Measurements from ENCODE around the gene TRPV3.
"Not testable (repeated sequence)": the region's sequence is repeated elsewhere in the genome, so short reads cannot be mapped to it uniquely, and the experiment has no call there.

Gene TRPV3

GRCh38 chr17:3573246-3574100 lies 15.9 kb upstream of the TRPV3 start:
- DNase-seq, result no peak

GRCh38 chr17:3572231-3572630 lies 14.6 kb upstream of the TRPV3 start:
- no peak for DNase-seq

GRCh38 chr17:3571043-3571900 lies 13.7 kb upstream of the TRPV3 start:
- DNase-seq, result no peak

- no peak for DNase-seq
Measured at GRCh38 chr17:3569534-3570137, 12.0 kb upstream of the TRPV3 start.

- DNase-seq, result no peak
Measured at GRCh38 chr17:3566551-3566950, 8.9 kb upstream of the TRPV3 start.

- DNase-seq, result no peak
Measured at GRCh38 chr17:3565143-3565542, 7.5 kb upstream of the TRPV3 start.

- DNase-seq, result not testable (repeated sequence)
Measured at GRCh38 chr17:3564241-3564640, 6.6 kb upstream of the TRPV3 start.

GRCh38 chr17:3559270-3559645 lies 1.6 kb upstream of the TRPV3 start:
- DNase-seq, result no peak

- DNase-seq, result no peak
Measured at GRCh38 chr17:3558603-3559269, 1.1 kb upstream of the TRPV3 start.

GRCh38 chr17:3556916-3557767 lies 470 bp downstream of the TRPV3 start:
- DNase-seq, result no peak

GRCh38 chr17:3556239-3556915 lies 1.2 kb downstream of the TRPV3 start:
- no peak for DNase-seq

- DNase-seq, result no peak
Measured at GRCh38 chr17:3555189-3555796, 2.3 kb downstream of the TRPV3 start.

- DNase-seq, result no peak
Measured at GRCh38 chr17:3554440-3554839, 3.2 kb downstream of the TRPV3 start.

GRCh38 chr17:3553419-3554401 lies 3.9 kb downstream of the TRPV3 start:
- no peak for DNase-seq

GRCh38 chr17:3552916-3553315 lies 4.7 kb downstream of the TRPV3 start:
- DNase-seq, result no peak

- no peak for DNase-seq
Measured at GRCh38 chr17:3551189-3551588, 6.4 kb downstream of the TRPV3 start.

- DNase-seq, result no peak
Measured at GRCh38 chr17:3549610-3550162, 7.9 kb downstream of the TRPV3 start.

GRCh38 chr17:3547628-3548027 lies 10.0 kb downstream of the TRPV3 start:
- no peak for DNase-seq

GRCh38 chr17:3546997-3547396 lies 10.6 kb downstream of the TRPV3 start:
- no peak for DNase-seq

Measured in OCI-M1 (cell line).